Suppressor macrophage treated with lipopolysaccharide for 1 hour (primary cell): Measurements from ENCODE around the gene STX4.
"Not testable (repeated sequence)": the region's sequence is repeated elsewhere in the genome, so short reads cannot be mapped to it uniquely, and the experiment has no call there.

Experiments
- DNase-seq, 3 donors: peaks; one replicate each; pipeline ENCODE4 v3.0.0-alpha.2; 2020 to 2022

Gene STX4

DNA sequence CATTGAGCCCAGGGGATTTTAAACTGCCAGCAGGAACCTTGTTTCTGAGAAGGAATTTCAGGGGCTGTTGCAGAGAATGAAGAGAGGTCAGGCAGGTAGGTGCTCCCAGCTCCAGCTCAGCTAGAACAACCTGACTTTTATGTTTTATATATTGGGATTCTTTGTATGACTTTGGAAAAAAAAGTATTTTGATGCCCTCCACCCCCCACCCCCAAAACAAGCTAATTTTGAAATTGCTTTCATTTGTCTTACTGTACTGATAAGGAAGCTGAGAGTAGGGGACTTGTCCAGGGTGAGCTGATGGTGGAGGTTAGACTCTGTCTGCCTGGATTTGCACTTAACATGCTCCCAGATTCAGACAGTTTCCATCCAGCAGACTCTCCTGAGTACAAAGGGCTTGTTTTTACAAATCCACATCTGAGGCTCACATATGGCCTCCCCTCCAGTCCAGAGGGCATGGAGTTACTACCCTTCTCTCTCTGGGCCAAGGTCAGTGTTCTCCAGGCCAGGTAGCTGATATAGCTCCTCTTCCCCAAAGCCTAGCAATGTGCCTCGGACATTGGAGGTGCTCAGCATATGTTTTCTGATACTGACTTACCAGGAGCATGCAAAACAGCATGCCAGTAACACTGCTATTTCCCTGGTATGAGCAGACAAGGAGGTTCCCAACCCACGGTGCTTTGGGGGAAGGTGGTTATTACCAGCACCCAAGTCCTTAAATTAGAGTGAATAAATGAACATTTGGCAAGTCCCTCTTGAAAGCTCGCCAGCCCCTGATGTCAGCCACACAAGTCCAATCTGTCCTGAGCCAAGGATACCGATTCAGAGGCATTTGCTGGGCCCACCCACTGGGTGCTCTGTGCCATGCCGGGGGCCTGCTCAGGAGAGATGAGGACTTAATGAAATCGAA lies 34.3 kb upstream of the STX4 start:
- DNase-seq = peak in 1 of 3 donors; percentile 30

DNA sequence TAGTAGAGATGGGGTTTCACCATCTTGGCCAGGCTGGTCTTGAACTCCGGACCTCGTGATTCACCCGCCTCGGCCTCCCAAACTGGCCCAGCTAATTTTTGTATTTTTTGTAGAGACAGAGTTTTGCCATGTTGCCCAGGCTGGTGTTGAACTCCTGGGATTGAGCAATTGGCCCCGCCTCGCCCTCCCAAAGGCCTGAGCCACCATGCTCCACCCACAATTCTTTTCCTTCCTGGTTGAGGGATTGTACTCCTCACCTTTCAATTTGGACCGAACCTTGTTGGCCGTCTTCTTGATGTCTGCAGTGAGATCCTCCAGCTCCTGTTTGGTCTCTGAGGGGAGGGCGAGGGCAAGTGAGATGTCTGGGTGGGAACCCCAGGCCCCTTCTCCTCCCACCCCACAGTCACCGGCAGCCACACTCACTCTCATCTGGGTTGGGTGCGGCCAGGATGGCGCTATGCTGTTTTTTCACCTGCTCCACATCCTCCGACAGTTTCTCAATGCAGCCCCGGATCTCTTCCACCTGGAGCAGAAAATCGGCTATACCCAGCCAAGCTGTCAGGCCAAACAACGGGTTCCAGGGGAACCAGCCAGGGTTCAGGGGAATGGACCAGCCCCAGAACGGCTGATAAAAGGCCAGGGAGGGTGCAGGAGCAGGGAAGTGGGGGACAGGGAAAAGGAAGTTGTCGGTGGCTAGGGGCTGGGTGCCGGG lies 32.5 kb upstream of the STX4 start:
- peak in 1 of 3 donors; percentile 23 for DNase-seq

DNA sequence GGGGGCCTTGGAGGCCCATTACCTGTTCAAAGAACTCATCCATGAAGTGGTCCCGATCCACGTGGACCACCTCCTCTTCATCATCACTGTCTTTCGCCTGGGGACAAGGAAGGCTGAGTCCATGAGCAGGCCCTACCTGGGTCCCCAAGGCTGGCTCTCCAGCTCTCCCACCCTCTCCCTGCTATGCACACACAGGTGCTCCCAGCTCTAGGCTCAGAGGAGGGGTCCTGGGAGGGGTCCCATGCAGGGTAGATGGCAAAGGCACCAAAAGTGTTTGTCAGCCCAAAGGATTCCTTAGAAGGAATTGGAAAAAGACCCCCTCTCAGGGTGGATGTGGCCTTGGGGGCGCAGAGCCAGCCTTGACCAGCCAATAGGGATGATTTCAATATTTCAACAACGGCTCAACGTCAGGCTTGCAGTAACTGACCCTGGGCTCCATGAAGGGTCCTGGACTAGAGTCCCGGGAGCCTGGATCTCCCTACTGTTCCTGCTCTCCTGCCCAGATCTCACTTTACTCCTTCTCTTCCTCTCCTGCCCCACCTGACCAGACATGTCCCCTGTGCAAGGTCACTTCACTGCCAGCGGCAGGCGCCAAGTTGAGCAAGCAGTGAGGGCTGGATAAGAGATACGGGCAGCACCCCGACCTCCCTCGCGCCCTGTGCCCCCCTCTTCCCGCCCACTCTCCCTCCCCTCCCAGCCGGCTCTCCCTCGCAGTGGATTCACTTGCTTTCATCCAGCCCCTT lies 31.7 kb upstream of the STX4 start:
- no peak for DNase-seq

DNA sequence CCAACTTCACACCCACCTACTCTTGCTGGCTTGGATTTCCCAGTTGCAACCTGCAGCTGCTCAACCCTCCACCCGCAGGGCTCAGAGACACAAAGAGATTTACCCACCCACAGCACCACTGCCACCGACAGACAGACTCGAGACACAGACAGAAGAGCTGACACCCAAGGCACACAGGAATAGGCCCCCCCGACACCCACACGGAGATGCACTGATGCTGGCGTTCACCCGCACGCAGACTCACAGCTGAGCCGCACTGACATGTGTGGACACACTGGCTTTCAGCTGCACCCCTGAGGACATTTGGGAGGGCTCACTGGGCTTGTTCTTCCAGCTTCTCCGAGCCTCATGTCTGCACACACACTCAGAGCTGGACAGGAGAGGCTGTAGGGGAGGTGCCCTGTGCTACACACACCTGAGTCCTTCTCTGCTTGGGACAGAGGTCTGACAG lies 31.1 kb upstream of the STX4 start:
- DNase-seq = no peak

DNA sequence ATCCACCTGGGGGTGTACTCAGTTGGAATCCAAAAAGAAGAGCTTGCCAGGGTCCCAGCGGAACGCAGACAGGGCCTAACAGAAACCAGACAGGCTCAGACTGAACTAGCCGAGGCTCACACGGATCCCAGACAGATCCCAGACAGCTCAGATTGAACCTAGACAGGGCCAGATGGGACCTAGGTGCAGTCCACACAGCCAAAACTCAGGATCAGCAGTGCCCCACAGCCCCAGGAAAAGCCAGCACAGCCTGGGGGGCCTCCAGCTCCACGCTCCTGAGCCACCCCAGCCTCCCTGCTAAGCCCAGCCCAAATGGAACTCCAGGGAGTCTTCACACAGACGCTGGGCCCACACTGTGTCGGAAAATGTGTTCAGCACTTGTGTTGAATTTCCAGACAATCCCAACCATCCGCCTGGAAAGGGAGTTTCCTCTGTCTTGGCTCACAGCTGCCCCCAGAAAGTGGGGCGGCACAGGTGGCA lies 30.5 kb upstream of the STX4 start:
- no peak for DNase-seq

DNA sequence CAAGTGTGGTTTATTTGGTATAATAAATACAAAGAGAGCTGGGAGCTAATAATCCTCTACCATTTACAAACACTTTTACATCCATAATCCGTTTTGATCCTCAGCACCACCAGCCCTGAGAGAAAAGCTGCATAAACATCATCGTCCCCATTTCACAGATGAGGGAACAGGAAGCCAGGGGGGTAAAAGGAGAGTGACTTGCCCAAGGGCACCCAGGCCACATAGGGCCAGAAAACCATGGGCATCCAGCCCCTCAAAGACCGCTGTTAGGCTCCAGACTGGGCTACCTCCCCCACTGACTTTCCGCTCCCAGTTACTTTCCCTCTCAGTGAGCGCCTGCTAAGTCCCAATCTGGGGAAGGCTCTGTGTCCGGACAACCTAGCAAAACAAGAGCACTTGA lies 29.6 kb upstream of the STX4 start:
- DNase-seq = no peak

DNA sequence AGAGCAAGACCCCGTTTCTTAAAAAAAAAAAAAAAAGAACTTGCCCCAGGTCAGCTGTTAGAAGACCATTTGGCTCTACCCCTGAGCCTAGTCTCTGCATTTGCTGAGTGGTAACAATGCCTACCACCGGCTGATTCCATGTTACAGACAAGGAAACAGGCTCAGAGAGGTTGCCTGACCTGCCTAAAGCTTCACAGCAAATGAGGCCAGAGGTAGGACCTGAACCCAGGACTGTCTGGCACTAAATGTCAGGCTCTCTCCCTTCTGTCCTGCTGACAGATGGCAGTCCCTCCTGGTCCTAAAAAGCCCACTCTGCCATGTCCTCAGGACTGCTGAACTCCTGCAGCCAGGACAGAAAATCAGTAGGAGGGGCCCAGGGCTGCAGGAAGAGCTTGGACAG lies 28.7 kb upstream of the STX4 start:
- no peak for DNase-seq

DNA sequence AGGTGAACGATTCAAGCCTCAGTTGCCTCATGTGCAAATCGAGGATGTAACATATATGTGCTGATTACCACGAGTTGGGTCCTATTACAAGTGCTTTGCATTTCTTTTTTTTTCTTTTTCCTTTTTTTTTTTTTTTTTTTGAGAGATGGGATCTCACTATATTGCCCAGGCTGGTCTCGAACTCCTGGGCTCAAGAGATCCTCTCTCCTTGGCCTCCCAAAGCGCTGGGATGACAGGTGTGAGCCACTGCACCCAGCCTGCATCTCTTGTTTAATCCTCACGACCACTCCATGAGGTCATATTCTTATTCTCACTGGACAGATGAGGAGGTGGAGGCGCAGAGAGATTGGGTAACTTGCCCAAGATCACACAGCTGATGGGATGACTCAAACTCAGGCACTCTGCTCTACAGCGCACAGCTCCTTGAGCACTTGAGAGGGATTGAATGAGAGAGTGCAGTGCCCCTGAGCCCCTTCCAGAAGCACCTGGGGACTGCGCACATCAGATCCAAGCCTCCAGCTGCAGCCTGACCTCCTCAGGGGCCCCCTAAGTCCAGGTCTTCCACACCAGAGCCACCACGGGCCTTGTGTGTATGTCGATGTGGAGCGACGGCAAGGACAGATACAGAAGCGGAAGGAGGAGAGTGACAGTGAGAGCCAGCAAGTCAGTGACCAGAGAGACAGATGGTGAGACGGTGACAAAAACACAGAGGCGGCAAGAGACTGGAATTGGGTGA lies 27.8 kb upstream of the STX4 start:
- DNase-seq = peak; percentile 62 to 64 (median 62)

DNA sequence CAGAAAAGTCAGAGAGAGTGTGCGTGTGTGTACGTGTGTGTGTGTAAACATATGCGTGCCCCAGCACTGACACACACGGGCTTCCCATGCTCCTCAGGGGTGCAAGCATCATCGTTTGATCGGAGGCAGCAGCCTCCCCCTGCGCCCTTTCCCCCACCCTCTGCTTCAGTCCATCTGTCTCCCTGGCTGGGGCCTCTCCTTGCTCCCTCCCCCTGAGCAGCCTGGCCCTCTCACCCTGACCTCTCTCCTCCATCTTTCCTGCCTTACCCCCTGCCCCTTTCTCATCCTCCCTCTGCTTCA lies 27.3 kb upstream of the STX4 start:
- no peak for DNase-seq

DNA sequence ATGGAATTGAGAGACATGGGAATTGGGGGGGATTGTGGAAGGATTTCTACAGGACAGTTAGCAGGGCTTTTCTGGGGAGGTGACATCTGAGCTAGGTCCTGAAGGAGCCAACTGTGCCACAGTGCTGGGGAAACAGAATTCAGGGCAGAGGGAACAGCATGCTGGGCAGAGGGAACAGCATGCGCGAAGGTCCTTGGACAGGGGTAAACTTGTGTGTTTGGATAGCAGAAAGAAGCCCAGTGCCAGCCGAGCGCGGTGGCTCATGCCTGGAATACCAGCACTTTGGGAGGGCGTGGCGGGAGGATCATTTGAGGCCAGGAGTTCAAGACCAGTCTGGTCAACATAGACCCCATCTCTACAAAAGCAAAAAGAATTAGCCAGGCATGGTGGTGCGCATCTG lies 26.8 kb upstream of the STX4 start:
- no peak for DNase-seq

DNA sequence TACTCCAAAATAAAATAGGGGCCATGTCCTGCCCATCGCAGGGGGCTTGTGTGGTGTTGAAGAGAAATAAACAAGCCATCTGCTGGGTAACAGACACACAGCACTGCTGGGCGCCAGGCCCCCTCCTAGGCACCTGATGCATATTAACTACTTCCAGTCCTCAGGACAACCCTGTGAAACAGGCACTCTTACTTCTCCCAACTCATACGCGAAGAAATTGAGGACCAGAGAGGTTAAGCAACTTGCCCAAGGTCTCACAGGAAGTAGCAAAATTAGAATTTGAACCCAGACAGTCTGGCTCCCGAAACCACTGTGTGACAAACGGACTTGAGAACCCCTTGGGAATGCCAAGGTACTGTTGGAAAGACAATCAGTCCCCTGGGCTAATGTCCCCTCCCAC lies 25.7 kb upstream of the STX4 start:
- no peak for DNase-seq

DNA sequence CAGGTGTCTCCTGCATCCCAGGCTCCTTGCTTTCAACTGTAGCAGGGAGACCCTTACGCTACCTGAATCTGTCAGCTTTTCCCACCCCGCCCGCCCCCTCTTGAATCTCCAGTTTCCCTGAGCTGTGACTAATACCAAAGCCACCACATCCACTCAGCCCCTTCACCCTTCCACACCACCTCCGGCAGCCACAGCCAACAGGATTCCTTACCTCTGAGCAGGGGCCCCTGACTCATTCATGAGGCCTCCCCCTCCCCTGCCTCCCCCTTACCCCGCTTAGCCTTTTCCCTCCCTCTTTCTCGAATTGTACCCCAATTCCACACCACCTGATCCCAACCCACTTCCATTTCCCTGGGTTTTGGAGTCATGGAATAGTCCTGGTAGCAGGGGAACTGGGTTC lies 25.2 kb upstream of the STX4 start:
- DNase-seq = no peak

DNA sequence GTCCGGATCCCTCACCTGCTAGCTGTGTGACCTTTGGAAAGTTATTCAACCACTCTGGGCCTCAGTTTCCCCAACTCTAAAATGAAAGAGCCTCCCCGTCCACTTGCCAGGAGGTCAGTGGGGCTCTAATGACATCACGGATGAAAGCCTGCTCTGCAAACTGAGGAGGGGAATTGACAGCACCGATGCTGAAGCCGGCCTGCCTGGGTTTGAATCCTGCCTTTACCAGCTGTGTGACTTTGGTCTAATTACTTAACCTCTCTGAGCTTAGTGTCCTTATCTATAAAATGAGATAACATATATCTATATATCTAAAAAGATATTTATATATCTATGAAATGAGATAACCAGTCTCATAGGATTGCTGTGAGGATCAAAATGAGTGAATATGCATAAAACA lies 24.8 kb upstream of the STX4 start:
- DNase-seq = no peak

DNA sequence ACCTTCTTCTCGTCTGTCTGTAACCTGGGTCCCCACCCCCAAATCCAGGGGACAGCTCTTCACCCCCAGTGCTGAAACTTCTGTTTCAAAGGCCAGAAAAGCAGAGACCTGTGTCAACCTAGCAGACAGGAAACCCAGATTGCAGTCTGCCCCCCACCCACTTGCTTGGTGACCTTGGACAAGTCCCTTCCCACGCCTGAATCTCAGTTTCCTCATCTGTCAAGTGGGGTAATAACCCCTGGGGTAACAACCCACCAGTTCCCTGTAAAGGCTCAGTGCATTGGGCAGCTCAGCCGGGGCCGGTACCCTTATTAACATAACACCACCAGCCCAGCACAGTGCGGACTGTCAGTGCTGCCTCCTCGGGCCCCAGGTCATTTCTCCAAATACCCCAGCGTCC lies 24.2 kb upstream of the STX4 start:
- no peak for DNase-seq

DNA sequence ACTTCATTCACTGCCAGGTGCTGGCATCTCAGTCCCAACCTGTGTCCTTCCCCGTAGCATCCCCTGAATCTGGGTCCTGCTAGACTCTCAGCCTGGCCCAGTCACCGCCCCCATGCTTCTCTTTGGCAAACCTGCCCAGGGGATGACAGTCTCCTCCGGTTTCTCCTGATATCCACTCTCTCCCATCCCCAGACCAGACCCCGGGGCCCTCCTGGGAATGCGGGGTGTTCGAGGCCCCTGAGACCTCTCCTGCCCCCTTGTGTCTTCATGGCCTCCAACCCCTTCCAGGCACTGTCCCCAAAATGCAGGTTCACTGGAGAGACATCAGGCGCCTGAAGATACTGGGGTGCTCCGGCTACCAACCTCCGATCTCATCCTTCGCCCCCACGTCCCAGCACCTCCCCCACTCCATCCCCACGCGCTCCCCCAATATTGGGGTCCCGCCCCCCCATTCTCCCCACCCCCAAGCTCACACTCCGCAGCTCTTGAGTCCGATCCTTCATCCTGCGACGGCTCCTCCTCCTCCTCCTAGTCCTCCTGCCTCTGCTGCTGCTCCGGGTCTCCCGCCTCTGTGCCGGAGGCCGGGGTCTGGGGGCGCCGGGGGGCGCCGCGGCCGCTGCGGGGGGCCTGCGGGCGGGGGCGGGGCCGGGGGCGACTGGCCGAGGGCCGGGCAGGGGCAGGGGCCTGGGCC lies 23.3 kb upstream of the STX4 start:
- no peak for DNase-seq

DNA sequence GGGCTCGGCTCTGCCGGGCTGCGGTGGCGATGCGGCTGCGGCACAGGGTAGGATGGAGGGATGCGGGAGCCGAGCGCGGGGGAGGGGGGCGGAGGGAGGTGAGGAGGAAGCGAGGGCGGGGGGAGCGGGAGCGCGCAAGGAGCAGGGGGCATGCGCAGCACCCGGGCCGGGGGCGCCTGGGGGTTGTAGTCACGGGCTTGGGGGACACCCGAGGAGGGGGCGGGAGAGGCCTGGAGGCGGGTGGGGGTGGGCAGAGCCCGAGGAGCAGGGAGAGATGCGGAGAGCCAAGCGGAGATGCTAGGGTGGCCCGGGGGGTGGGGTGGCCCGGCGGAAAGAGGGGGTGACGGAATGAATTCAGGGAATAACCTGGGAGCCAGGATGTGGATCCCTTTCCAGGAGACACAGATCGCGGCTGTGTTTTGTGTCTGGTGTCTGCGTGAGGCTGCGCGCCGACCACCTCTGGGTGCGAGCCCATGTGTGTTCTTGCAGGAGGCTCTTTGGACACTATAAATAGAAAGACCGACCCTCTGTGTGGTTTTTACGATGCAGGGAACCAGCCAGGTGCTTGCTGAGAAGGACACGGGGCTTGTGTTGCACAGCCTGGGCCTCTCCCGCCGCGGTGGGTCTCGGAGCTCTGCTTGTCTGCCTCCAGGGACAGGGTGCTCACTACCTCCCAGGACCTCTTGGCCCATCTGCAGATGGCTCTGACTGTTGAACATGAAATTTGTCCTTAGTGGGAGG lies 22.6 kb upstream of the STX4 start, which contains the start of gene STX1B:
Gene STX1B, minus strand, starts transcription at position 54 of the 741 bp plus-strand sequence. CDS start 242 bp downstream, outside the sequence.
- no peak for DNase-seq

DNA sequence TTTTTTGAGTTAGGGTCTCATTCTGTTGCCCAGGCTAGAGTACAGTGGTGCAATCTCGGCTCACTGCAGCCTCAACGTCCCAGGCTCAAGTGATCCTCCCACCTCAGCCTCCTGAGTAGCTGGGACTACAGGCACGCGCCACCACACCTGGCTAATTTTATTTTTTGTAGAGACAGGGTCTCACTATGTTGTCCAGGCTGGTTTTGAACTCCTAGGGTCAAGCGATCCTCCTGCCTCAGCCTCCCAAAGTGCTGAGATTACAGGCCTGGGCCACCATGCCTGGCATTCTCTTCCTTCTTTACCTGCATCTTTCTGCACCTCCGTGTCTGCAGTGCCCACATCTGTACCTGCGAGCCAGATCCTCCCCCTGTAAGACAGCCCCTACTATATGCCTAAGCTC lies 21.5 kb upstream of the STX4 start:
- DNase-seq = not testable (repeated sequence)

DNA sequence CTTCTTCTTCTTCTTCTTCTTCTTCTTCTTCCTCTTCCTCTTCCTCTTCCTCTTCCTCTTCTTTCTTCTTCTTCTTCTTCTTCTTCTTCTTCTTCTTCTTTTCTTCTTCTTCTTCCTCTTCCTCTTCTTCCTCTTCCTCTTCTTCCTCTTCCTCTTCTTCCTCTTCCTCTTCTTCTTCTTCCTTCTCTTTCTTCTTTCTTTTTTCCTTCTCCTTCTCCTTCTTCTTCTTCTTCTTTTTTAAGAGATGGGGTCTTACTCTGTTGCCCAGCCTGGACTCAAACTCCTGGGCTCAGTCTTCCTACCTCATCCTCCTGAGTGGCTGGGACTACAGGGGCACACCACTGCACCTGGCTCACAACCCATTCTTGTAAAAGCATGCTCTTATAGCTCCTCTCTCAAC lies 20.1 kb upstream of the STX4 start:
- DNase-seq = not testable (repeated sequence)

DNA sequence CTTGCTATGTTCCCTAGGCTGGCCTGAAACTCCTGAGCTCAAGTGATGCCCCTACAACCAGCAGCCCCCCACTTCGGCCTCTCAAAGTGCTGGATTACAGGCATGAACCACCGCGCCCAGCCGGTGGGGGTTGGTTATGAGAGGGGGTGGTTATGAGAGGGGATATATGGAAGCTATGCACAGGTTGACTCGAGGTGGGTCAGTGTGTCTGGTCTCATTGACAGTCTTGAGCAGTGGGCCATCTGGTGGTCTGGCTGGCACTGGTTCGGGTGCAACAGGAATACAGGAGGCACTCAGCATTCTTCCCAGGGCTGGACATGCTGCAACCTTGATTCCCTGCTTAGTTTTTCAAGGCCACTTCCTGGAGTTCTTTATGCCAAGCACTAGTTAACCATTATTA lies 17.3 kb upstream of the STX4 start:
- DNase-seq = no peak

DNA sequence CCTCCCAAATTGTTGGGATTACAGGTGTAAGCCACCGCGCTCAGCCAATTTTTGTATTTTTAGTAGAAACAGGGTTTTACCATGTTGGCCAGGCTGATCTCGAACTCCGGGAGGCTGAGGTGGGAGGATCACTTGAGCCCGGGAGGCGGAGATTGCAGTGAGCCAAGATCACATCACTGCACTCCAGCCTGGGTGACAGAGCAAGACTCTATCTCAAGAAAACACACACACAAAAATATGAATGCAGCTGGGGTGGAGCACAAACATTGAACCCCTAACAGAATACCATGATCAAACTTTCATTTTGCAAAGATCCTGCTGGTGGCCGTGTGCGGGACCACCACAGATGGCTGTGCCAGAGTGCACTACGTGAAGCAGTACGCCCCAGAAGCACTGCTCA lies 15.6 kb upstream of the STX4 start:
- DNase-seq = not testable (repeated sequence)

DNA sequence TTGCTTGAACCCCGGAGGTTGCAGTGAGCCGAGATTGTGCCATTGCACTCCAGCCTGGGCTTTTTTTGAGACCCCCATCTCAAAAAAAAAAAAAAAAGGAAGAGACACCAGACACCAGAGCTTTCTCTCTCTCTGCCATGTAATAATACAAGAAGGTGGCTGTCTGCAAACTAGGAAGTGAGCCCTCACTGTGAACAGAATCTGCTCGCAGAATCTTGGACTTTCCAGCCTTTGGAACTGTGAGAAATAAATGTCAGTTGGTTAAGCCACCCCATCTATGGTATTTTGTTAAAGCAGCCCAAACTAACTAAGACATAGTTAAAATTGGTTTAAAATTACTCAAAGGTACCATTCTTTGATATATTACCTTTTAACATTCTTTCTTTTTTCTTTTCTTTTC lies 12.8 kb upstream of the STX4 start:
- DNase-seq = peak in 2 of 3 donors; percentile 35 to 42
